IMR-90 (cell line): ENCODE measurements around the gene RSU1. TPM values are rescaled to one million over a fixed set of nuclear protein-coding genes. Genes with fewer than 3 reads are reported as not detected.

ENCODE experiments used
- ATAC-seq: fragments of 200-7000 bp; cut with Tn5 transposase; 2 replicates; pipeline ENCODE4 v1.9.1; 2020; ENCODE audit warnings: low read depth, mild to moderate bottlenecking, moderate library complexity
- BruUV-seq: library from RNA; stranded (reverse); fragments of 400-500 nt; replicated peaks from 2 replicates; lab custom pipeline; 2021; lab: Mats Ljungman, UMichigan
- CTCF ChIA-PET: fragments of 300-600 bp; formaldehyde crosslinking; extraction: SDS; loops from one replicate; lab custom pipeline; 2021; ENCODE audit warnings: antibody characterized with exemption; lab: Yijun Ruan, JAX
- POLR2A ChIA-PET: fragments of 300-600 bp; sonication (Branson Sonifier 250); formaldehyde crosslinking; loops from one replicate; lab custom pipeline; 2022; ENCODE audit warnings: antibody characterized with exemption; ENCODE audit not compliant: unreplicated experiment; lab: Charles Lee
- DNase-seq: peaks from one replicate; pipeline ENCODE4 v3.0.0; 2013
- H2AFZ ChIP-seq: replicated peaks from 2 replicates; pipeline ENCODE3; 2013; ENCODE audit warnings: low read length, mild to moderate bottlenecking; ENCODE audit not compliant: poor library complexity
- H2AK5ac ChIP-seq: 2 replicates; pipeline ENCODE4 v1.6.1; 2013; ENCODE audit warnings: low read depth, low read length, inconsistent platforms
- H2AK9ac ChIP-seq: replicated peaks from 2 replicates; pipeline ENCODE3; 2013; ENCODE audit warnings: mild to moderate bottlenecking, low read depth, low read length, moderate library complexity; ENCODE audit not compliant: poor library complexity
- H2BK120ac ChIP-seq: 2 replicates; pipeline ENCODE4 v1.6.1; 2013; ENCODE audit warnings: low read depth, low read length, inconsistent platforms
- H2BK15ac ChIP-seq: 3 replicates; pipeline ENCODE4 v1.6.1; 2013; ENCODE audit warnings: low read depth, low read length, inconsistent platforms
- H2BK20ac ChIP-seq: 2 replicates; pipeline ENCODE4 v1.6.1; 2013; ENCODE audit warnings: low read depth, mild to moderate bottlenecking, inconsistent platforms, low read length, moderate library complexity
- H2BK5ac ChIP-seq: 2 replicates; pipeline ENCODE4 v1.6.1; 2013; ENCODE audit warnings: mild to moderate bottlenecking, low read depth, low read length, inconsistent platforms; ENCODE audit not compliant: poor library complexity, severe bottlenecking
- H3K14ac ChIP-seq: replicated peaks from 2 replicates; pipeline ENCODE4 v1.6.1; 2013; ENCODE audit warnings: low read depth, low read length, inconsistent platforms
- H3K18ac ChIP-seq: 2 replicates; pipeline ENCODE4 v1.6.1; 2013; ENCODE audit warnings: low read depth, low read length, control low read depth
- H3K23ac ChIP-seq: 2 replicates; pipeline ENCODE4 v1.6.1; 2013; ENCODE audit warnings: low read depth, low read length, inconsistent platforms
- H3K27ac ChIP-seq: 2 replicates; pipeline ENCODE4 v1.5.1; 2013; ENCODE audit warnings: mild to moderate bottlenecking, control low read depth, low read length; ENCODE audit not compliant: insufficient read depth
- H3K27me3 ChIP-seq: 2 replicates; pipeline ENCODE4 v1.6.1; 2013; ENCODE audit warnings: low read length; ENCODE audit not compliant: control insufficient read depth, insufficient read depth
- H3K36me3 ChIP-seq: 2 replicates; pipeline ENCODE4 v1.6.1; 2013; ENCODE audit warnings: low read length, mixed read lengths; ENCODE audit not compliant: control insufficient read depth, insufficient read depth
- H3K4ac ChIP-seq: 2 replicates; pipeline ENCODE4 v1.6.1; 2013; ENCODE audit warnings: low read depth, low read length, inconsistent platforms
- H3K4me1 ChIP-seq: 2 replicates; pipeline ENCODE4 v1.6.1; 2013; ENCODE audit warnings: low read length, mixed read lengths; ENCODE audit not compliant: control insufficient read depth, insufficient read depth
- H3K4me2 ChIP-seq: 2 replicates; pipeline ENCODE4 v1.6.1; 2013; ENCODE audit warnings: low read depth, mild to moderate bottlenecking, control low read depth, low read length, moderate library complexity
- H3K4me3 ChIP-seq: 2 replicates; pipeline ENCODE4 v1.5.1; 2013; ENCODE audit warnings: low read depth, mild to moderate bottlenecking, control low read depth, low read length, moderate library complexity; ENCODE audit not compliant: insufficient read depth
- H3K56ac ChIP-seq: 2 replicates; pipeline ENCODE4 v1.6.1; 2013; ENCODE audit warnings: low read length, inconsistent platforms; ENCODE audit not compliant: insufficient read depth; ENCODE audit errors: extremely low read depth
- H3K79me1 ChIP-seq, 2 experiments: 2 replicates each; pipeline ENCODE4 v1.6.1; 2013; ENCODE audit warnings: low read length in 2 of 2, inconsistent platforms in 1 of 2, low read depth in 1 of 2
- H3K9ac ChIP-seq: 2 replicates; pipeline ENCODE4 v1.6.1; 2013; ENCODE audit warnings: low read depth, low read length, control low read depth
- H3K9me1 ChIP-seq: 2 replicates; pipeline ENCODE4 v1.6.1; 2013; ENCODE audit warnings: low read length, inconsistent platforms; ENCODE audit not compliant: insufficient read depth
- H3K9me3 ChIP-seq: 2 replicates; pipeline ENCODE4 v1.6.1; 2013; ENCODE audit warnings: low read length; ENCODE audit not compliant: control insufficient read depth, insufficient read depth
- H4K20me1 ChIP-seq: 2 replicates; pipeline ENCODE4 v1.6.1; 2013; ENCODE audit warnings: low read length, inconsistent platforms; ENCODE audit not compliant: insufficient read depth
- H4K5ac ChIP-seq: 2 replicates; pipeline ENCODE4 v1.6.1; 2013; ENCODE audit warnings: mild to moderate bottlenecking, low read depth, low read length, control low read depth
- H4K8ac ChIP-seq, 2 experiments: 2 replicates each; pipeline ENCODE4 v1.6.1; 2013; ENCODE audit warnings: low read depth in 2 of 2, low read length in 2 of 2, control low read depth in 1 of 2, inconsistent platforms in 1 of 2
- H4K91ac ChIP-seq: 2 replicates; pipeline ENCODE4 v1.6.1; 2013; ENCODE audit warnings: low read depth, low read length, inconsistent platforms; ENCODE audit not compliant: insufficient read depth
- BHLHE40 ChIP-seq: fragments of 150-350 bp; IDR thresholded peaks from 2 replicates; pipeline ENCODE4 v1.6.1; 2016; ENCODE audit warnings: mild to moderate bottlenecking, low read depth, low read length
- CEBPB ChIP-seq: IDR thresholded peaks from 2 replicates; pipeline ENCODE4 v1.6.1; 2012; ENCODE audit warnings: low read depth, low read length, improper control_type of control experiment
- FOS ChIP-seq: fragments of 150-350 bp; IDR thresholded peaks from 2 replicates; pipeline ENCODE4 v1.6.1; 2016; ENCODE audit warnings: low read depth, low read length
- MAZ ChIP-seq: IDR thresholded peaks from 2 replicates; pipeline ENCODE4 v1.6.1; 2012; ENCODE audit warnings: low read depth, mild to moderate bottlenecking, low read length, improper control_type of control experiment, moderate library complexity, borderline replicate concordance
- MXI1 ChIP-seq: IDR thresholded peaks from 2 replicates; pipeline ENCODE4 v1.6.1; 2012; ENCODE audit warnings: low read depth, mild to moderate bottlenecking, low read length, moderate library complexity, borderline replicate concordance
- NFE2L2 ChIP-seq: fragments of 150-350 bp; IDR thresholded peaks from 2 replicates; pipeline ENCODE4 v1.6.1; 2016; ENCODE audit warnings: low read depth, mild to moderate bottlenecking, low read length
- RCOR1 ChIP-seq: IDR thresholded peaks from 2 replicates; pipeline ENCODE4 v1.6.1; 2012; ENCODE audit warnings: mild to moderate bottlenecking, low read length, improper control_type of control experiment; ENCODE audit not compliant: insufficient replicate concordance
- SMC3 ChIP-seq: fragments of 150-350 bp; IDR thresholded peaks from 2 replicates; pipeline ENCODE4 v1.6.1; 2016; ENCODE audit warnings: low read depth, mild to moderate bottlenecking, antibody characterized with exemption, low read length, moderate library complexity
- WGBS, 2 experiments: methylation state at CpG; one replicate each; pipeline versions ENCODE4 v1.1.5 to v1.1.7; 2013; ENCODE audit warnings: missing lambda C conversion rate in 2 of 2; ENCODE audit not compliant: insufficient read length in 1 of 2; ENCODE audit errors: extremely low coverage in 2 of 2; 5-methylcytosine and 5-hydroxymethylcytosine counted together
- dilution Hi-C: fragments of 300-500 bp; cut with HindIII; formaldehyde crosslinking; loops from one replicate; pipeline ENCODE4 v1.14.3; 2018; ENCODE audit warnings: low sequenced_read_pairs; ENCODE audit not compliant: unreplicated experiment
- in situ Hi-C: fragments of 300-500 bp; cut with MboI; formaldehyde crosslinking; loops from 3 replicates; pipeline ENCODE4 v1.14.3; 2019; ENCODE audit warnings: low sequenced_read_pairs, inconsistent platforms, mixed read lengths
- intact Hi-C: fragments of 100-400 bp; cut with micrococcal nuclease; formaldehyde crosslinking; loops from 2 replicates; pipeline ENCODE4 v1.10.0; 2022
- polyA plus RNA-seq, 3 experiments: library from polyadenylated mRNA; depleted of rRNA; stranded (reverse); fragments of >200 nt; gene quantifications; 2 replicates each; pipeline ENCODE4 v1.2.3, GENCODE V29; 2012; ENCODE audit warnings: low replicate concordance in 1 of 3
- total RNA-seq: library from RNA; depleted of rRNA; stranded (reverse); fragments of >200 nt; gene quantifications from 2 replicates; pipeline ENCODE4 v1.2.3, GENCODE V29; 2012
- TF ChIP-seq, protein P1 (sequence below): fragments of 150-350 bp; IDR thresholded peaks from 2 replicates; pipeline ENCODE4 v1.6.1; 2016; ENCODE audit warnings: low read depth, mild to moderate bottlenecking, low read length, moderate library complexity, borderline replicate concordance
- TF ChIP-seq, protein P2 (sequence below): fragments of 150-350 bp; IDR thresholded peaks from 2 replicates; pipeline ENCODE4 v1.6.1; 2017; ENCODE audit warnings: mild to moderate bottlenecking, antibody characterized with exemption, low read length, low read depth

RSU1 gene
- total and polyA plus RNA-seq, 2 of the 4 experiments (the other 2 are of a cell fraction): 134 to 148 TPM

DNA sequence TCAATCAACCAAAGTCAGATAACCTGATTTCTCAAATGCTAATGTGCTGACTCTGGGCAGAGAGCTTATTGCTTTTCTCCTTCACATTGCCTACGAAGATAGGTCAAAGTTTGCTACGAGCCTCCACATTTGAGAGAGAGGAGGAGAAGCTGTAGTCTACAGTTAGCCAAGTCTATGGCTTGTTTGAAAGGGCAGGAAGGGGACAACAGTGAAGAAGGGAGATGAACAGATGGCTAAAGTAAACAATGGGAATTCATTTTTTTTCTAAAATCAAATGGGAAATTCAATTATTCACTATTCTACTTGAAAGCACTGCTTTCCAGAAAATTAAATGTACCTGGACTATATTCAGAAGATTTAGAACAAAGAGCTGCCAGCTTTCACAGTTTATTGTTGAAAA is 168.9 kb downstream of the RSU1 start:
- Histone ChIP-seq H3K4me3 (no peak overlapping the region), H3K27me3 (no peaks in the 10 kb centered on the region), H4K8ac (no peak overlapping the region), H4K91ac (no peak overlapping the region), H3K36me3 (no peaks in the 10 kb centered on the region), H3K4me2 (no peak overlapping the region), H3K4me1 (peaks cover 4% of the 10 kb centered on the region), H3K14ac (no peak overlapping the region), H2AFZ (no peak overlapping the region), H3K23ac (no peak overlapping the region), H4K20me1 (peaks cover 8% of the 10 kb centered on the region; the same call in 1 of the 2 replicates), H3K18ac (no peak overlapping the region), H2AK5ac (no peak overlapping the region), H3K56ac (no peak overlapping the region), H2BK120ac (no peak overlapping the region), H4K5ac (no peak overlapping the region), H2AK9ac (no peak overlapping the region), H3K27ac (no peak overlapping the region), H3K79me1 (peaks cover 12 to 29% of the 10 kb centered on the region in 2 experiments), H2BK5ac (no peak overlapping the region), H2BK20ac (no peak overlapping the region), H3K9ac (no peak overlapping the region), H3K9me3 (no peaks in the 10 kb centered on the region), H2BK15ac (no peak overlapping the region), H3K9me1 (no peaks in the 10 kb centered on the region; the same call in 1 of the 2 replicates), H3K4ac (no peak overlapping the region)
- DNase-seq: no peak
- intact Hi-C loops: no loop called here
- no TSS peak for BruUV-seq
- dilution Hi-C loops: no loop called here
- ChIA-PET CTCF (no interaction called here), POLR2A (no interaction called here)
- WGBS, 2 experiments: no CpG with 5 or more reads among the region's 2 CpGs
- ATAC-seq: no peak
- TF ChIP-seq, protein P1, sequence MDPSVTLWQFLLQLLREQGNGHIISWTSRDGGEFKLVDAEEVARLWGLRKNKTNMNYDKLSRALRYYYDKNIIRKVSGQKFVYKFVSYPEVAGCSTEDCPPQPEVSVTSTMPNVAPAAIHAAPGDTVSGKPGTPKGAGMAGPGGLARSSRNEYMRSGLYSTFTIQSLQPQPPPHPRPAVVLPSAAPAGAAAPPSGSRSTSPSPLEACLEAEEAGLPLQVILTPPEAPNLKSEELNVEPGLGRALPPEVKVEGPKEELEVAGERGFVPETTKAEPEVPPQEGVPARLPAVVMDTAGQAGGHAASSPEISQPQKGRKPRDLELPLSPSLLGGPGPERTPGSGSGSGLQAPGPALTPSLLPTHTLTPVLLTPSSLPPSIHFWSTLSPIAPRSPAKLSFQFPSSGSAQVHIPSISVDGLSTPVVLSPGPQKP: no peak
- TF ChIP-seq NFE2L2: no peak
- TF ChIP-seq MAZ: no peak
- no peak for TF ChIP-seq FOS
- TF ChIP-seq RCOR1: no peak
- no peak for TF ChIP-seq BHLHE40
- TF ChIP-seq, protein P2, sequence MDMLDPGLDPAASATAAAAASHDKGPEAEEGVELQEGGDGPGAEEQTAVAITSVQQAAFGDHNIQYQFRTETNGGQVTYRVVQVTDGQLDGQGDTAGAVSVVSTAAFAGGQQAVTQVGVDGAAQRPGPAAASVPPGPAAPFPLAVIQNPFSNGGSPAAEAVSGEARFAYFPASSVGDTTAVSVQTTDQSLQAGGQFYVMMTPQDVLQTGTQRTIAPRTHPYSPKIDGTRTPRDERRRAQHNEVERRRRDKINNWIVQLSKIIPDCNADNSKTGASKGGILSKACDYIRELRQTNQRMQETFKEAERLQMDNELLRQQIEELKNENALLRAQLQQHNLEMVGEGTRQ: no peak
- no peak for TF ChIP-seq SMC3
- no peak for TF ChIP-seq MXI1
- TF ChIP-seq CEBPB: no peak
- in situ Hi-C loops: no loop called here
